CD1c-positive myeloid dendritic cell (primary cell): Measurements from ENCODE around the gene LRRK1.

ENCODE experiments used
- DNase-seq: peaks from one replicate; pipeline ENCODE4 v3.0.0-alpha.2; 2016; ENCODE audit errors: extremely low spot score

LRRK1 gene

GRCh38 chr15:100972975-100973350 lies 53.8 kb downstream of the LRRK1 start:
- DNase-seq: no peak

- no peak for DNase-seq
Observed at GRCh38 chr15:100973351-100974111, 54.4 kb downstream of the LRRK1 start.

GRCh38 chr15:100975043-100975442 lies 55.9 kb downstream of the LRRK1 start:
- no peak for DNase-seq

GRCh38 chr15:100980410-100981046 lies 61.4 kb downstream of the LRRK1 start:
- no peak for DNase-seq

GRCh38 chr15:100981086-100981485 lies 61.9 kb downstream of the LRRK1 start:
- no peak for DNase-seq

- DNase-seq: no peak
Observed at GRCh38 chr15:100983221-100983620, 64.1 kb downstream of the LRRK1 start.

- no peak for DNase-seq
Observed at GRCh38 chr15:100985401-100985800, 66.2 kb downstream of the LRRK1 start.

- DNase-seq: no peak
Observed at GRCh38 chr15:100986158-100986896, 67.2 kb downstream of the LRRK1 start.

GRCh38 chr15:100987143-100987542 lies 68.0 kb downstream of the LRRK1 start:
- DNase-seq: no peak

- DNase-seq: no peak
Observed at GRCh38 chr15:100988297-100988696, 69.1 kb downstream of the LRRK1 start.

- no peak for DNase-seq
Observed at GRCh38 chr15:100988857-100989256, 69.7 kb downstream of the LRRK1 start.

- peak; percentile 31 for DNase-seq
Observed at GRCh38 chr15:100994597-100995446, 75.7 kb downstream of the LRRK1 start.

- no peak for DNase-seq
Observed at GRCh38 chr15:100995471-100996430, 76.6 kb downstream of the LRRK1 start.

GRCh38 chr15:100997442-100997841 lies 78.3 kb downstream of the LRRK1 start:
- no peak for DNase-seq

GRCh38 chr15:100998630-100999029 lies 79.5 kb downstream of the LRRK1 start:
- DNase-seq: no peak

- DNase-seq: no peak
Observed at GRCh38 chr15:100999369-100999768, 80.2 kb downstream of the LRRK1 start.

- DNase-seq: no peak
Observed at GRCh38 chr15:101000271-101000681, 81.1 kb downstream of the LRRK1 start.

GRCh38 chr15:101001056-101001455 lies 81.9 kb downstream of the LRRK1 start:
- DNase-seq: no peak

GRCh38 chr15:101001796-101002195 lies 82.6 kb downstream of the LRRK1 start:
- DNase-seq: no peak

GRCh38 chr15:101003081-101003480 lies 83.9 kb downstream of the LRRK1 start:
- DNase-seq: peak; percentile 42

- no peak for DNase-seq
Observed at GRCh38 chr15:101003706-101004105, 84.5 kb downstream of the LRRK1 start.
